PC-3 (cell line): ENCODE results near the gene CLCF1. TPM values are rescaled to one million over a fixed set of nuclear protein-coding genes. Genes with fewer than 3 reads are reported as not detected.

Source experiments
- ATAC-seq: fragments of 200-7000 bp; cut with Tn5 transposase; 2 replicates; pipeline ENCODE4 v1.9.1; 2020; ENCODE audit warnings: mild to moderate bottlenecking, moderate library complexity
- BruUV-seq: library from RNA; stranded (reverse); fragments of 400-500 nt; replicated peaks from 2 replicates; lab custom pipeline; 2021; lab: Mats Ljungman, UMichigan
- CTCF ChIA-PET: fragments of 300-600 bp; sonication (Branson Sonifier 250); formaldehyde crosslinking; loops from one replicate; lab custom pipeline; 2022; ENCODE audit warnings: antibody characterized with exemption; lab: Charles Lee
- POLR2A ChIA-PET: fragments of 300-600 bp; sonication (Branson Sonifier 250); formaldehyde crosslinking; loops from one replicate; lab custom pipeline; 2022; ENCODE audit warnings: antibody characterized with exemption; ENCODE audit not compliant: unreplicated experiment; lab: Charles Lee
- DNase-seq: peaks from one replicate; pipeline ENCODE4 v3.0.0-alpha.2; 2015
- H2AFZ ChIP-seq: fragments of 300-600 bp; sonication (generic); 2 replicates; pipeline ENCODE4 v1.6.0; 2016; ENCODE audit warnings: antibody characterized with exemption, low read length
- H3F3A ChIP-seq: fragments of 300-600 bp; sonication (generic); one replicate; pipeline ENCODE4 v1.6.0; 2017; ENCODE audit warnings: antibody characterized with exemption, low read length, control low read depth, mild to moderate bottlenecking; ENCODE audit not compliant: unreplicated experiment
- H3K27ac ChIP-seq: fragments of 300-600 bp; sonication (generic); 2 replicates; pipeline ENCODE4 v1.5.1; 2016; ENCODE audit warnings: mild to moderate bottlenecking, low read length
- H3K27me3 ChIP-seq: fragments of 300-600 bp; sonication (generic); 2 replicates; pipeline ENCODE4 v1.6.1; 2016; ENCODE audit warnings: low read length, mixed read lengths
- H3K36me3 ChIP-seq: fragments of 300-600 bp; sonication (generic); 2 replicates; pipeline ENCODE4 v1.6.1; 2016; ENCODE audit warnings: low read depth, mixed run types, low read length, mixed read lengths
- H3K4me1 ChIP-seq: fragments of 300-600 bp; sonication (generic); 2 replicates; pipeline ENCODE4 v1.5.1; 2016; ENCODE audit warnings: low read length; ENCODE audit not compliant: insufficient read depth
- H3K4me2 ChIP-seq: fragments of 300-600 bp; sonication (generic); 2 replicates; pipeline ENCODE4 v1.6.0; 2016; ENCODE audit warnings: low read length
- H3K4me3 ChIP-seq: fragments of 300-600 bp; sonication (generic); 2 replicates; pipeline ENCODE4 v1.5.1; 2016; ENCODE audit warnings: mild to moderate bottlenecking, low read length, mixed read lengths
- H3K79me2 ChIP-seq: fragments of 300-600 bp; sonication (generic); 2 replicates; pipeline ENCODE4 v1.6.1; 2017; ENCODE audit warnings: low read length, mixed read lengths
- H3K9ac ChIP-seq: fragments of 300-600 bp; sonication (generic); 2 replicates; pipeline ENCODE4 v1.6.0; 2016; ENCODE audit warnings: mild to moderate bottlenecking, low read length
- H3K9me2 ChIP-seq: fragments of 300-600 bp; sonication (generic); replicated peaks from 2 replicates; pipeline ENCODE4 v1.6.1; 2016; ENCODE audit warnings: mixed run types, low read length, mixed read lengths
- H3K9me3 ChIP-seq: fragments of 300-600 bp; sonication (generic); 2 replicates; pipeline ENCODE4 v1.6.1; 2016; ENCODE audit warnings: low read length, mixed read lengths
- H4K20me1 ChIP-seq: fragments of 300-600 bp; sonication (generic); 2 replicates; pipeline ENCODE4 v1.6.1; 2016; ENCODE audit warnings: low read length, mixed read lengths
- CTCF ChIP-seq: fragments of 300-600 bp; sonication (generic); conservative IDR thresholded peaks from 2 replicates; pipeline ENCODE4 v1.5.1; 2017; ENCODE audit warnings: antibody characterized with exemption, low read depth, mild to moderate bottlenecking, low read length
- EZH2 ChIP-seq: fragments of 300-600 bp; sonication (generic); IDR thresholded peaks from one replicate; pipeline ENCODE4 v1.6.1; 2017; ENCODE audit warnings: antibody characterized with exemption, mild to moderate bottlenecking, low read length; ENCODE audit not compliant: unreplicated experiment
- EZH2phosphoT487 ChIP-seq: fragments of 300-600 bp; sonication (generic); IDR thresholded peaks from 2 replicates; pipeline ENCODE4 v1.6.1; 2018; ENCODE audit warnings: mild to moderate bottlenecking, antibody characterized with exemption, low read length, borderline replicate concordance
- intact Hi-C: fragments of 100-400 bp; cut with micrococcal nuclease; formaldehyde crosslinking; loops from 2 replicates; pipeline ENCODE4 v1.9.0; 2023
- total RNA-seq: library from RNA; depleted of rRNA; stranded (reverse); fragments of >200 nt; gene quantifications from 2 replicates; pipeline ENCODE4 v1.2.3, GENCODE V29; 2014

The CLCF1 gene
- total RNA-seq, 1 experiment from 2014 or later = 48.3 TPM

DNA sequence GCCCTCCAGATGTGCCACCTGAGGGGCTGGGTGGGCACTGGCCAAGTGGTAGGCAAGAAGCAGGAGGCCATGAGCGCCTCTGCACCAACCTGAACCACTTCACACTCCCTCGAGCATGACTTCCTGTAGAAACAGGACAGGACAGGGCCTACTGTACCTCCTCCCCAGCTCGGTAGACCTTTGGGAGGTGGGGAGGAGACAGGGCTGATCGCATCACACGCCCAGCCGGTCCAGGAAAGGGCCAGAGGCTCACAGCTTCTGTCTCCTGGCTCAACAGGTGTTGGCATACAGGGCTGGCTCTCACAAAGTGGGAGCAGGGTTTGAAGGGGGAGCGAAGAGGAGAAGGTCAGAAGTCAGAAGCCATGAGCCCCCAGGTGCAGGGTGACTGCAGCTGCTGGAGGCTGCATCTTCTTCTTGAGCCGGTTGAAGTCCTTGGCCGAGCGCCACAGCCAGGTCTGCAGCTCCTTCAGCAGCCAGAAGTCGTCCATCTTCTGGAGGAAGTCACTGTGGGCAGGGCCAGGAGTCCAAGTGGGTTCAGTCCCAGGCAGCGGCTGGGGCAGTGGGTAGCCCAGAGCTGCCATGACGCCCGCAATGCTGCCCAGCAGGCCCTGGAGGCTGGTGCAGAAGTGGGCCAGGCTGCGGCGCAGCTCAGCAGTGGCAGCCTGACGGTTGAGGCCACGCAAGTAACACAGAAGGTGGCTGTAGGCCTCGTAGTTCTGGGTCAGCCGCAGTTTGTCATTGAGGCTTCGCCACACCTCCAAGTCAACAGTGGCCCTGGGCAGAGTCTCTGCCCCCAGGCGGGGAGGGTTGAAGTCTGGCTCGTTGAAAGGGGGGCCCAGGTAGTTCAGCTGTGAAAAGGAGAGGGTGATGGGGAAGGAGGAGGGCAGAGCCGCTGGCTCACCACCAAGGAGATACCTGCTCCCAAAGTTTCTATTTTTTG, 8.3 kb downstream of the CLCF1 start:
- Histone ChIP-seq H3K4me3 (no peak overlapping the region), H3K27ac (no peak overlapping the region), H3K9me3 (no peaks in the 10 kb centered on the region), H3K36me3 (peaks cover 32% of the 10 kb centered on the region; the same call in 1 of the 2 replicates), H3F3A (peaks cover 5% of the 10 kb centered on the region), H3K9me2 (no peaks in the 10 kb centered on the region), H3K9ac (no peak overlapping the region), H3K4me2 (no peak overlapping the region), H3K79me2 (peaks cover 55% of the 10 kb centered on the region), H4K20me1 (peaks cover 42% of the 10 kb centered on the region), H3K27me3 (no peaks in the 10 kb centered on the region), H3K4me1 (no peaks in the 10 kb centered on the region), H2AFZ (no peak overlapping the region)
- intact Hi-C loops = no loop called here
- no TSS peak for BruUV-seq
- CTCF ChIA-PET = no interaction called here
- POLR2A ChIA-PET = no interaction called here
- no peak for TF ChIP-seq EZH2
- no peak for TF ChIP-seq EZH2phosphoT487
- no peak for TF ChIP-seq CTCF
- ATAC-seq = no peak
- DNase-seq = no peak

DNA sequence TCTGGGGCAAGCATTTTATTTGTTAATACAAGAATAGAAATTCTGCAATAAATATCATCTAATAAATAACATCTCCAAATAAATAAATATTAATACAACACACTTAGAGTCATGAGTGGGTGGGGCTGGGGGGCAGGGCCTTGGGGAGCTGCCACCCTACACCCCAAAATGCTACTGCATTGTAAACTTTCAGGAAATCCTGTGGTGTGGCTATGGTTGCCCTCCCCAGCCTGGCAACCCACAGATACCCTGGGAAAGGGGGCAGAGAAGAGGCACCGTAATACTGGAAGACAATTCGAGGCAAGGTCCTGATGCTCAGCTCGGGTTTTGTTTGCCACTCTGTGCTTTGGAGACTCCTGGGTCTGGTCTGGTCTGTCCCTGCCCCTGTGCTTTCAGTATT, 9.2 kb downstream of the CLCF1 start:
- Histone ChIP-seq H3F3A (peaks cover 5% of the 10 kb centered on the region), H3K4me1 (no peaks in the 10 kb centered on the region), H3K4me3 (no peak overlapping the region), H3K79me2 (peaks cover 46% of the 10 kb centered on the region), H4K20me1 (peaks cover 33% of the 10 kb centered on the region), H3K27me3 (no peaks in the 10 kb centered on the region), H3K9ac (no peak overlapping the region), H3K36me3 (peaks cover 29% of the 10 kb centered on the region; the same call in 1 of the 2 replicates), H3K9me2 (no peaks in the 10 kb centered on the region), H2AFZ (no peak overlapping the region), H3K27ac (no peak overlapping the region), H3K4me2 (no peak overlapping the region), H3K9me3 (no peaks in the 10 kb centered on the region)
- ATAC-seq = no peak
- intact Hi-C loops = no loop called here
- BruUV-seq = no TSS peak
- ChIA-PET CTCF (no interaction called here), POLR2A (no interaction called here)
- no peak for DNase-seq
- TF ChIP-seq CTCF (no peak), EZH2 (no peak), EZH2phosphoT487 (no peak)
